ENCODE data around the gene TNFRSF1B.

TNFRSF1B gene

GRCh38 chr1:12129624-12130023, 37.2 kb upstream of the TNFRSF1B start:
- Histone ChIP-seq H4K20me1 (ENCODE audit: insufficient read depth) (no peaks in the 10 kb centered on the region), H3K79me2 (ENCODE audit: insufficient read depth, low read depth) (no peaks in the 10 kb centered on the region), H3K36me3 (ENCODE audit: insufficient read depth) (no peaks in the 10 kb centered on the region), H3K4me2 (no peak overlapping the region), H2AFZ (ENCODE audit: low read depth) (no peak overlapping the region), H3K4me1 (ENCODE audit: low read depth, poor library complexity, severe bottlenecking) (peaks cover 40% of the 10 kb centered on the region), H3K27me3 (ENCODE audit: insufficient read depth, low read depth) (no peaks in the 10 kb centered on the region), H3K4me3 (IDR thresholded peaks at IDR 0.05; ENCODE audit: insufficient read depth, low read depth, low read length) (no peak overlapping the region), H3K9ac (no peak overlapping the region), H3K27ac (no peak overlapping the region)
- TF ChIP-seq CTCF (conservative IDR thresholded peaks at IDR 0.05; ENCODE audit: low read depth, low read length) = no peak

GRCh38 chr1:12130466-12131130, 36.2 kb upstream of the TNFRSF1B start:
- Histone ChIP-seq H3K4me1 (ENCODE audit: low read depth, poor library complexity, severe bottlenecking) (peaks cover 30% of the 10 kb centered on the region), H3K9ac (no peak overlapping the region), H4K20me1 (ENCODE audit: insufficient read depth) (no peaks in the 10 kb centered on the region), H2AFZ (ENCODE audit: low read depth) (no peak overlapping the region), H3K4me3 (IDR thresholded peaks at IDR 0.05; ENCODE audit: insufficient read depth, low read depth, low read length) (no peak overlapping the region), H3K4me2 (no peak overlapping the region), H3K79me2 (ENCODE audit: insufficient read depth, low read depth) (no peaks in the 10 kb centered on the region), H3K27ac (no peak overlapping the region), H3K27me3 (ENCODE audit: insufficient read depth, low read depth) (no peaks in the 10 kb centered on the region), H3K36me3 (ENCODE audit: insufficient read depth) (no peaks in the 10 kb centered on the region)
- TF ChIP-seq CTCF (conservative IDR thresholded peaks at IDR 0.05; ENCODE audit: low read depth, low read length) = no peak

GRCh38 chr1:12132078-12132477, 34.7 kb upstream of the TNFRSF1B start:
- Histone ChIP-seq H2AFZ (ENCODE audit: low read depth) (no peak overlapping the region), H3K79me2 (ENCODE audit: insufficient read depth, low read depth) (no peaks in the 10 kb centered on the region), H3K9ac (no peak overlapping the region), H3K4me2 (no peak overlapping the region), H3K4me3 (IDR thresholded peaks at IDR 0.05; ENCODE audit: insufficient read depth, low read depth, low read length) (no peak overlapping the region), H4K20me1 (ENCODE audit: insufficient read depth) (no peaks in the 10 kb centered on the region), H3K4me1 (ENCODE audit: low read depth, poor library complexity, severe bottlenecking) (peaks cover 16% of the 10 kb centered on the region), H3K27me3 (ENCODE audit: insufficient read depth, low read depth) (no peaks in the 10 kb centered on the region), H3K36me3 (ENCODE audit: insufficient read depth) (no peaks in the 10 kb centered on the region), H3K27ac (no peak overlapping the region)
- TF ChIP-seq CTCF (conservative IDR thresholded peaks at IDR 0.05; ENCODE audit: low read depth, low read length) = no peak

- TF ChIP-seq CTCF (conservative IDR thresholded peaks at IDR 0.05; ENCODE audit: low read depth, low read length) = no peak
- Histone ChIP-seq H4K20me1 (ENCODE audit: insufficient read depth) (no peaks in the 10 kb centered on the region), H3K4me2 (no peak overlapping the region), H3K27me3 (ENCODE audit: insufficient read depth, low read depth) (no peaks in the 10 kb centered on the region), H3K4me3 (IDR thresholded peaks at IDR 0.05; ENCODE audit: insufficient read depth, low read depth, low read length) (no peak overlapping the region), H3K4me1 (ENCODE audit: low read depth, poor library complexity, severe bottlenecking) (no peaks in the 10 kb centered on the region), H2AFZ (ENCODE audit: low read depth) (no peak overlapping the region), H3K9ac (no peak overlapping the region), H3K27ac (no peak overlapping the region), H3K36me3 (ENCODE audit: insufficient read depth) (no peaks in the 10 kb centered on the region), H3K79me2 (ENCODE audit: insufficient read depth, low read depth) (no peaks in the 10 kb centered on the region)
Measured at GRCh38 chr1:12134716-12135115, 32.1 kb upstream of the TNFRSF1B start.

Measured in KMS-11 (cell line).